CD4-positive, alpha-beta T cell treated with Interferon gamma for 1 hour (primary cell): ENCODE results near the gene ABLIM2.

ENCODE experiments used
- DNase-seq: peaks from one replicate; pipeline ENCODE4 v3.0.0-alpha.2; 2020

Gene ABLIM2

DNA sequence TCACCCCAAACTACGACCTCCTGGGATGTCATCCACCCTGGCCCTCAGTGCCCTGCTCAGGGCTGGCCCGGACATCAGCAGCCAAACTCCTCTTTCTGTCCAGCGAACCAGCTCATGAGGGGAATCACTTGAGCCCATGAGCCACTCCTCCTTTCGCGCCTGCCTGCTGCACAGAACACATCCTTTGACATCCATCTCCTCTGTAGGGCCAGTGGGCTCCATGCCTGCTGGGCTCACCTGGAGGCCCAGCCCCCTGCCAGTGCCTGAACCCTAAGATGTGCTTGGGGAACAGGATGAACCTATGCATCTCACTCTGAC lies 43.5 kb downstream of the ABLIM2 start:
- no peak for DNase-seq

GRCh38 chr4:8114456-8115202 lies 44.0 kb downstream of the ABLIM2 start:
- no peak for DNase-seq

DNA sequence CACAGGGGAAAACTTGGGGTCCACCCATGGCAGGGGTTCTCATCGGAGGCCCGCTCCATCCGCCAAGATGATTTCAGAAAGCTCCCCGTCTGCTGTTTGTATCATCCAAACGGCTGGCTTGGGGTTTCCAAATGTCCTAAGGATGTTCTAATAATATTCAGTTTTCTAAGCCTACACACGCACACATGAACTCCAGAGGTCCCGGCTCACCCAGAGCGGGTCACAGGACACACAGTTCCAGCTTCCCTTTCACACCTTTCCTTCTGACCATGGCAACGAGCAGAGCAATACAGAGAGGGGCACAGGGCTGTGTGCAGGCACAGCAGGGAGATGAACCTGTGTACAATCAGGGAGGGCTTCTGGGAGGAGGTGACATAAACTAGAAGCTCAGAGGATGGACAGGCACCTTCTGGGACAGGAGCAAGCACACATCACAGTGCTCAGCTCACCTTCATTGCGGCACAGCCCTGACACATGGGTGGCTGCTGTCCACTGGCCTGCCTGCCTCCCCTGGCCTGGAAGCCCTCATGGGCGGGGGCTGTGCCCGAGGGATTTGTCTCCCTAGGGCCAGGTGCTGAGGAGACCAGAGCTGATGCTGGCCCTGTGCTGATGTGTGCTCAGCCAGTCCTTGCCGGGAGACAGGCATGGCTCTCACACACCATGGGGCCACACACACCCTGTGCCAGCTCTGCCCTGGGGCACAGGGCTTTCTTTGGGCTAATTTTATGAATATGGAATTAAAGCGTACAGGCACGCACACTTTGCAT lies 44.8 kb downstream of the ABLIM2 start:
- DNase-seq: no peak

DNA sequence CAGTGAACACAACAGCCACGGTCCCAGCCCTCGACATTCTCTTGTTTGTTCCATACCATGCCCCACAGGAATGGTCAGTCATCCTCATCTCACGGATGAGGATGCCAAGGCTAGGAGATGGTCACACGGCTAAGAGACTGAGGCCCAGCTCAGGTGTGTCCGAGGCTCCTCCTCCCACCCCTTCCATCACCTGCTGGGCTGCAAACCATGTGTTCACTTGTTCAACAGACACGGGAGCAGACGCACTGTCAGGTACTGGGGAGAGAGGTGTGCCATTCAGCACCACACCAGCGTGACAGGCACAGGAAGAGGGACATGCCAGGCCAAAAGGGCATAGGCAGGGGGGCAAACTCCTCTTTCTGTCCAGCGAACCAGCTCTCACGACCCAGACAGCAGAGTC lies 45.9 kb downstream of the ABLIM2 start:
- DNase-seq: no peak

DNA sequence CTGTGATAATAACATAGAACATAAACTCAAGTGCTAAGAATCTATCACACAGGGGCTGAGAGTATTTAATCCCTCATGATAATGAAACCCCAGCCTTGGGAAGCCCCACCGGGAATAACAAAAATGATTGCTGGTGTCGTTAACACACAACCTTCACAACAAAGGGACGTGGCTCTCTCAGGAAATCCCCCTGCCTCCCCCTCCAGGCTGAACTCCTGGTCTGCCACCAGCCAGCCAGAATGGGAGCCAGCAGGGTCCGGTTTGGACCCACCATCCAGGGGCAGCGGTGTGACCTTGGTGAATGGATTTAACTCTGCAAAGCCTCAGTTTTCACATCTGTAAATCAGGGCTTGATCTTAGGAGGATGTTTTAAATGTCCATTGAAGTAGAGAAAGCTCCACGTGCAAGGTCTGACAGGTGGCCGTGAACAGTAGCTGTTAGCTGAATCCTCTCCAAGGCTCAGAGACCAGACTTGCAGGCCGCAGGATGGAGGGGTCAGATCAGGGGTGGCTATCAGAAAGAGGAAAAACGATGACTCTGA lies 46.5 kb downstream of the ABLIM2 start:
- no peak for DNase-seq

- no peak for DNase-seq
These were observed 48.3 kb downstream of the ABLIM2 start for GRCh38 chr4:8110071-8110986.

- DNase-seq: no peak
These were observed 49.1 kb downstream of the ABLIM2 start for GRCh38 chr4:8109406-8110065.

DNA sequence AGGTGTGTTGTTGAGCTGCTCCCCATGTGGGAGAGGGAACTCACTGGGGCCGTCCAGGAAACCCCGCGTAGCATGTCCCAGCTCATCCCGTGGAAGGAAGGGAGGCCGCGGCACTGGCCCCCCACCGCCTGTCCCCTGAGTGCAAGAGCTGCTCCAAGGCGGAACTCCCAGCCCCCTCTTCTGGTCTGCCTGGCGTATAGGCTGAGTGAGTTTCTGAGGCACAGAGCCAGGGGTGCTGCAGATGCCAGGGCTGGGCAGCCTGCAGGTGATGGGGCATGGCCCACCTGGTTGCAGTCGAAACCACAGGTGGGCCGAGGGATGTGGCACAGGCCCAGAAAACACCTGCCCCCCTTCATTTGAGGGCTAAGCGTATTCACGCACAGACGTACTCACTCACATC lies 49.6 kb downstream of the ABLIM2 start:
- DNase-seq: no peak

DNA sequence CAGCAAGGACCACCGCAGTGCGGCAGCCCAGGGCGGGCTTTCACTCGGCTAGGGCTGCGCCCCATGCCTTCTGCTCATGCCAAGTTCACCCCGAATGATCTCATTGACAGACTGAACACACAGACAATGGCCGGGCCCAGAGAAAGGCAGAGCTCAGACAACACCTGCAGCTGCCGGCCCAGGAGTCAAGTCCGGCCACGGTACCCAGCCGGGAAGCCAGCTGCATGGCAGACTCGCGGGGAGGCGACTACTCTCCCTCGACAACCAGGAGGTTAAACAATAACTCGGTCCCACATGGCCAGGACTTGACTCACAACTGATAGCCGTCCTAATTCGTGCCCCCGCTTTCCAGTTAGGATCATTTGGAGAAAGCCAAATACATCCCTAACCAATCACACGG lies 50.4 kb downstream of the ABLIM2 start:
- no peak for DNase-seq

DNA sequence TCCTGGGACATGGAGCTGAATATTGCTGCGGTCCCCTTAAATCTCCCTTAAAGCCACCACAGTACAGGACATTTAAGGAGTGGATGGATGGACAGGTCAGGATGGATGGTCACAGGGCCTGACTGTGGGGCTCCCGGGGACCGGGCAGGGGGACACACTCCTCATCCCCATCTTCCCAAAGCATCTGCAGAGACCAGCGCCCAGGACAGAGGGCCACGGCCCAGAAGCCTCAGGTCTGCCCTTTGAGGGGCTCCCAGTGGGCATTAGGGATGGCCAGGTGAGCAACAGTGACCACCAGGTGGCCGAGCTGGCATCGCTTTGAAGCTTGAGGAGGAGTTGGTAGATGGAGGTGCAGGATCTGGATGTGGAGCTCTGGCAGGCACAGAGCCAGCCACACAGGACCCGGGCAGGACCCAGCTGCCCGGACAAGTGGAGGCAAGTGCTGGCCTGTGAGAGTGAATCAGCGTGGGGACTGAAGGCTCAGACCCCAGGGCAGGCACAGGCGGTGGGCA lies 51.4 kb downstream of the ABLIM2 start:
- DNase-seq: no peak

DNA sequence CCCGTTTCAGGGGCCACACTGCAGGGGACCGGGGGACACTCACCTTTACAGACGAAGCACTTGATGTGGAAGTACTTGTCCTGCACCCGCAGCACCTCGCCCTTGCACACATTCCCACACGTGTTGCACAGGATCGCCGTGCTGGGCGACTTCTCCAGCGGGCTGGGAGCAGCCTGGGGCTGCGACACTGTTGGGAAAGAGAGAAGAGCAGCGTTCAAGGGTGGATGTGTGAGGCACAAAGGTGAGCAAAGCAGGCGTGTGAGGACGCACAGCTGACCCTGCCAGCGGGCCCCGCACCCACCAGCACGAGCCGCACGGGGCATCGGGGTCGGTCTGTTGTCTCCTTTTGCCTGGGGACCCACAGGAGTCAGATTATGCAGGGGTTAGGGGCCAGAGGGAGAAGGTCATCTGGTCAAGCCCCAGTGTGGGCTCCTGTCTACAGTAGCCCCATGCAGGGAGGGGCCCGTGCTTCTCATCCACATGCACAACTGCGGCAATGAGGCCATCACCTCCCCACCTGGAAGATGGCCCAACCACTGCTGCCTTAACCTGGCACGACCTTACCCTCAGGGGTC lies 52.1 kb downstream of the ABLIM2 start:
- DNase-seq: no peak

GRCh38 chr4:8105306-8106100 lies 53.1 kb downstream of the ABLIM2 start:
- no peak for DNase-seq

DNA sequence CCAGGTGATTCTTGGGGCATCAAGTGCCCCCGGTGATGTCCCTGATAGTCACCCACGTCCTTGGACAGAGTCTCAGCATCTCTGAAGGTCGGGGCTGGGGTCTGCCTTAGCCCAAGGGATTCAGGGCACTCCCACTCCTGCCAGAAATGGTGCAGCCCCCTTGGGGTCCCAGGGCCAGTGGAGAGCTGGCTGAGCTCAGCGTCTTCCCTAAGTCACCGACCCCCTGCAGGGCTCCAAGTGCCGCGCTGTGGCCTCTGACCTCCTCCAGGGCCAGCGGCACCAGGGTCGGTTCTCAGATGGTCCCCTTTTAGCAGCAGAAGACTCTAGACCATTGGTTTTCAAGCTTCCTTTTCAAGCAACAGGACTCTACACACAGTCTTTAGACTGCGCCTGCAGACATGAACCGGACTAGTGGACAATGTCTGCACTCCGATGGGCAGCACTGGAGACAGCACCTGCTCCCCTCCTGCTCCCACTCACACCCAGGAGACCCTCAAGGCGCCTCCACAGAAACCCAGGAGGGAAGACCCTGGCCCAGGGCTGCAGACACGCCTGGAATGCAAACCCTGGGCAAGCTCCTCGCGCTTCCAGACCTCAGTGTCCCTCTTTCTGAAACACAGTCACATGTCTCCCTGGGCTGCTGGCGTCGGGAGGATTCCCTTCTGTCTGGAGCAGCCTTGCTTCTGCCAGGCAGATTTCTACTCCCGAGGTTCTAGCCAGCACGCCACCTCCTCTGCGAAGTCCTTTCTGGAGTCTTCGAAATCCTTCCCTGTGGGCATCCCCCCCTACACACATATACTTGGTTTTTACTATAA lies 53.9 kb downstream of the ABLIM2 start:
- no peak for DNase-seq

- no peak for DNase-seq
These were observed 54.9 kb downstream of the ABLIM2 start for GRCh38 chr4:8103421-8104390.

DNA sequence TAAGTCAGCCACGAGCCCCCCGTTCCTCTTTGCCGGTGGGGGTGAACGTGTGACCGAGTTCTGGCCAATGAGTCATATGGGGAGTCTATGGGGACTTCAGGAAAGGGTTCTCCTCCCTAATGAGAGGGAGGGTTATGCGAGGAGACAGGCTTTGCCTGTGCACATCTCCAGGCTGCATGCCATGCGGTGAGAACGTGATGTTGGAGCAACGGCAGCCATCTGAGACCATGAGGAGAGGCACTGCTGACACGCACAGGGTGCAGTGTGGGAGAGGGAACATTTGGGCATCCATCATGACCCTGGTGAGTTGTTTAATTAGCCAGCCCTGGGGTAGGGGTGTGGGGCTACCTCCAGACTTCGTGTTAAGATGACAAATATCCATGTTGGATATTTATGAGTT lies 55.8 kb downstream of the ABLIM2 start:
- DNase-seq: no peak

DNA sequence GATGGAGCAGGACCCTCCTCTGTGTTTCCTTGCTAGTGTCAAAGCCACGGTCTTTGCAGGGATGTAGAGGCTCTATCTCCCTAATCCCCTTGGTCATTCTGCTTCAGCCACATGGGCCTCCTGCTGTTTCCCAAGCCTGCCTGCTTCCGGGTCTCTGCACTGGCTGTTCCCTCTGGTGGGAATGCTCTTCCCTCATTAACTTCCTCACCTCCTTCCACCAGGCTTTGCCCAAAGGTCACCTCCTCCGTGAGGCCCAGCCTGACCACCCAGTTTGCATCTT lies 56.6 kb downstream of the ABLIM2 start:
- DNase-seq: no peak

GRCh38 chr4:8101213-8102075 lies 57.2 kb downstream of the ABLIM2 start:
- DNase-seq: no peak

DNA sequence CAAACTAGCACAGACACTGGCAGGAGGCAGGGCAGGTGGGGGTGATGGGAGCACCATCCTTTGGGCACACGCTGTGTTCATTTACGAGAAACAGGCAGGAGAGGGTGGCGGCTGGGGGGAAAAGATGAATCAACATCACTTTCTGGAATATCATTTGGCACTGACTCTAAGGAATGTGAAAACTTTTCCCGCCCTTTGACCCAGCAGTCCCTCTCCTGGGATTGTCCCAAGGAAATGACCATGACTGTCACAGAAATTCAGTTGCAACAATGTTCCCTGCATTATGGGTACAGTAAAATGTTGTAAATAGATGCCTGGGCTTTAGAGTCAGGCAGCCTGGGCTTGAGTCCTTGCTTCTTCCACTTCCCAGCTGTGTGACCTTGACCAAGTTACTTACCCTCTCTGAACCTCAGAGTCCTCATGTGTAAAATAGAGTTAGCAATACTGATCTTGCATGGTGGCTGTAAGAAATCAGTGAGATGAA lies 58.6 kb downstream of the ABLIM2 start:
- no peak for DNase-seq
